HepG2 (cell line): ENCODE results near the gene ACSF3. TPM values are rescaled to one million over a fixed set of nuclear protein-coding genes. Genes with fewer than 3 reads are reported as not detected.

Experiments
- ATM ChIP-seq: fragments of 450-650 bp; IDR thresholded peaks from 2 replicates; pipeline ENCODE4 v1.7.1; 2017; ENCODE audit warnings: mild to moderate bottlenecking, borderline replicate concordance
- FLYWCH1 ChIP-seq: sonication (generic); formaldehyde crosslinking; IDR thresholded peaks from 2 replicates; pipeline ENCODE4 v1.8.1; 2023; ENCODE audit warnings: mild to moderate bottlenecking, missing genetic modification reagents
- HNRNPLL ChIP-seq: fragments of 200-400 bp; formaldehyde crosslinking; IDR thresholded peaks from 2 replicates; pipeline ENCODE4 v1.6.1; 2017; ENCODE audit warnings: mild to moderate bottlenecking, low read depth, low read length; ENCODE audit not compliant: poor library complexity, severe bottlenecking
- KLF12 ChIP-seq: sonication (generic); formaldehyde crosslinking; IDR thresholded peaks from 2 replicates; pipeline ENCODE4 v1.4.0; 2020; ENCODE audit warnings: missing genetic modification reagents, borderline replicate concordance
- MED13 ChIP-seq: sonication (generic); formaldehyde crosslinking; IDR thresholded peaks from 2 replicates; pipeline ENCODE4 v1.5.0; 2020; ENCODE audit warnings: missing genetic modification reagents
- MEIS2 ChIP-seq: sonication (generic); formaldehyde crosslinking; IDR thresholded peaks from 2 replicates; pipeline ENCODE4 v1.9.0; 2021; ENCODE audit warnings: mild to moderate bottlenecking, missing genetic modification reagents
- NCOA2 ChIP-seq: sonication (generic); formaldehyde crosslinking; IDR thresholded peaks from 2 replicates; pipeline ENCODE4 v1.8.0; 2022; ENCODE audit warnings: inconsistent platforms
- NR2F2 ChIP-seq: IDR thresholded peaks from 2 replicates; pipeline ENCODE4 v1.6.1; 2012; ENCODE audit warnings: low read depth, inconsistent platforms, borderline replicate concordance
- SP2 ChIP-seq: sonication (generic); formaldehyde crosslinking; IDR thresholded peaks from 2 replicates; pipeline ENCODE4 v1.5.1; 2020; ENCODE audit warnings: mild to moderate bottlenecking, missing genetic modification reagents
- TOPORS ChIP-seq: sonication (generic); formaldehyde crosslinking; IDR thresholded peaks from 2 replicates; pipeline ENCODE4 v1.8.0; 2023; ENCODE audit warnings: mild to moderate bottlenecking, missing genetic modification reagents
- TRIM24 ChIP-seq: sonication (generic); formaldehyde crosslinking; IDR thresholded peaks from 2 replicates; pipeline ENCODE4 v1.8.0; 2022; ENCODE audit warnings: mild to moderate bottlenecking, missing genetic modification reagents
- ZBTB34 ChIP-seq: sonication (generic); formaldehyde crosslinking; IDR thresholded peaks from 2 replicates; pipeline ENCODE4 v1.8.0; 2022; ENCODE audit warnings: mild to moderate bottlenecking, missing genetic modification reagents
- ZFP36 ChIP-seq: fragments of 150-350 bp; IDR thresholded peaks from 2 replicates; pipeline ENCODE4 v1.6.1; 2018; ENCODE audit warnings: borderline replicate concordance, low read length, low read depth; ENCODE audit not compliant: partially characterized antibody
- ZFY ChIP-seq: sonication (generic); formaldehyde crosslinking; IDR thresholded peaks from 2 replicates; pipeline ENCODE4 v1.4.0; 2020; ENCODE audit warnings: missing genetic modification reagents
- ZNF143 ChIP-seq: sonication (generic); formaldehyde crosslinking; IDR thresholded peaks from 2 replicates; pipeline ENCODE4 v1.4.0; 2020; ENCODE audit warnings: missing genetic modification reagents
- ZNF460 ChIP-seq: sonication (generic); formaldehyde crosslinking; IDR thresholded peaks from 2 replicates; pipeline ENCODE4 v1.5.1; 2020; ENCODE audit warnings: missing genetic modification reagents, mild to moderate bottlenecking, borderline replicate concordance
- ZNF724P ChIP-seq: sonication (generic); formaldehyde crosslinking; IDR thresholded peaks from 2 replicates; pipeline ENCODE4 v1.8.0; 2022; ENCODE audit warnings: missing genetic modification reagents, borderline replicate concordance
- ZNF740 ChIP-seq: sonication (generic); formaldehyde crosslinking; IDR thresholded peaks from 2 replicates; pipeline ENCODE4 v1.4.0; 2020; ENCODE audit warnings: missing genetic modification reagents
- ZNF749 ChIP-seq: sonication (generic); formaldehyde crosslinking; IDR thresholded peaks from 2 replicates; pipeline ENCODE4 v1.8.0; 2022; ENCODE audit warnings: mild to moderate bottlenecking, missing genetic modification reagents, moderate library complexity, borderline replicate concordance
- ZSCAN25 ChIP-seq: sonication (generic); formaldehyde crosslinking; IDR thresholded peaks from 2 replicates; pipeline ENCODE4 v1.8.0; 2022; ENCODE audit warnings: mild to moderate bottlenecking, missing genetic modification reagents
- polyA plus RNA-seq, 8 experiments: library from polyadenylated mRNA; depleted of rRNA in 3 of 8; stranded (reverse) in 7 of 8; unstranded in 1 of 8; fragments of >200 nt; fragmentation: Illumina TruSeq in 4 of 8; extraction: Trizol in 4 of 8; gene quantifications; 2 replicates each; pipeline versions ENCODE4 v1.2.1 to v1.2.3, GENCODE V29; 2011 to 2016; ENCODE audit warnings: low read depth in 4 of 8, missing spikeins in 1 of 8, mixed read lengths in 1 of 8; ENCODE audit not compliant: insufficient read depth in 1 of 8
- total RNA-seq, 5 experiments: library from RNA; depleted of rRNA; stranded (reverse); fragments of >200 nt; fragmentation: Illumina TruSeq; extraction: Trizol; gene quantifications; 2 replicates each; pipeline ENCODE4 v1.2.3, GENCODE V29; 2016; ENCODE audit warnings: low read depth in 1 of 5
- TF ChIP-seq, protein P1 (sequence below): IDR thresholded peaks from 2 replicates; pipeline ENCODE4 v1.6.1; 2016; ENCODE audit warnings: mild to moderate bottlenecking
- TF ChIP-seq, protein P2 (sequence below): sonication (generic); formaldehyde crosslinking; IDR thresholded peaks from 2 replicates; pipeline ENCODE4 v1.4.0; 2020; ENCODE audit warnings: missing genetic modification reagents
- TF ChIP-seq, protein P3 (sequence below): sonication (generic); formaldehyde crosslinking; IDR thresholded peaks from 2 replicates; pipeline ENCODE4 v1.8.1; 2023; ENCODE audit warnings: missing genetic modification reagents, inconsistent platforms, borderline replicate concordance
- TF ChIP-seq, protein P4 (sequence below): sonication (generic); formaldehyde crosslinking; IDR thresholded peaks from 2 replicates; pipeline ENCODE4 v1.8.0; 2022; ENCODE audit warnings: mild to moderate bottlenecking, missing genetic modification reagents; ENCODE audit not compliant: insufficient replicate concordance

ACSF3 gene
- total and polyA plus RNA-seq, 2 of the 13 experiments (the other 11 are each of a cell fraction or from before 2014, with no cell fraction given), result 14.9 to 30.6 TPM

GRCh38 chr16:89090182-89090630 lies 3.4 kb upstream of the ACSF3 start (continued):
- TF ChIP-seq MEIS2 (peak; percentile 55; the same call in 1 of the 2 replicates), ATM (no peak), TRIM24 (CRISPR knock-in tag) (no peak), HNRNPLL (no peak), ZSCAN25 (peak; percentile 57; the same call in 1 of the 2 replicates), ZNF740 (CRISPR knock-in tag) (no peak), ZBTB34 (CRISPR knock-in tag) (peak; percentile 61; the same call in 1 of the 2 replicates), ZFP36 (no peak), TOPORS (CRISPR knock-in tag) (peak; percentile 61; the same call in 1 of the 2 replicates), ZNF724P (CRISPR knock-in tag) (0 out of 2 replicates have a peak, but pooled peaks have one; percentile 68), KLF12 (CRISPR knock-in tag) (no peak), ZNF460 (CRISPR knock-in tag) (no peak), ZFY (CRISPR knock-in tag) (peak; percentile 5; the same call in 1 of the 2 replicates), NR2F2 (no peak), NCOA2 (CRISPR knock-in tag) (no peak), ZNF143 (CRISPR knock-in tag) (no peak), ZNF749 (CRISPR knock-in tag) (no peak), FLYWCH1 (CRISPR knock-in tag) (no peak), MED13 (CRISPR knock-in tag) (no peak), SP2 (CRISPR knock-in tag) (no peak)
- TF ChIP-seq, protein P1, sequence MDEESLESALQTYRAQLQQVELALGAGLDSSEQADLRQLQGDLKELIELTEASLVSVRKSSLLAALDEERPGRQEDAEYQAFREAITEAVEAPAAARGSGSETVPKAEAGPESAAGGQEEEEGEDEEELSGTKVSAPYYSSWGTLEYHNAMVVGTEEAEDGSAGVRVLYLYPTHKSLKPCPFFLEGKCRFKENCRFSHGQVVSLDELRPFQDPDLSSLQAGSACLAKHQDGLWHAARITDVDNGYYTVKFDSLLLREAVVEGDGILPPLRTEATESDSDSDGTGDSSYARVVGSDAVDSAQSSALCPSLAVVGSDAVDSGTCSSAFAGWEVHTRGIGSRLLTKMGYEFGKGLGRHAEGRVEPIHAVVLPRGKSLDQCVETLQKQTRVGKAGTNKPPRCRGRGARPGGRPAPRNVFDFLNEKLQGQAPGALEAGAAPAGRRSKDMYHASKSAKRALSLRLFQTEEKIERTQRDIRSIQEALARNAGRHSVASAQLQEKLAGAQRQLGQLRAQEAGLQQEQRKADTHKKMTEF, result no peak
- TF ChIP-seq, protein P2, sequence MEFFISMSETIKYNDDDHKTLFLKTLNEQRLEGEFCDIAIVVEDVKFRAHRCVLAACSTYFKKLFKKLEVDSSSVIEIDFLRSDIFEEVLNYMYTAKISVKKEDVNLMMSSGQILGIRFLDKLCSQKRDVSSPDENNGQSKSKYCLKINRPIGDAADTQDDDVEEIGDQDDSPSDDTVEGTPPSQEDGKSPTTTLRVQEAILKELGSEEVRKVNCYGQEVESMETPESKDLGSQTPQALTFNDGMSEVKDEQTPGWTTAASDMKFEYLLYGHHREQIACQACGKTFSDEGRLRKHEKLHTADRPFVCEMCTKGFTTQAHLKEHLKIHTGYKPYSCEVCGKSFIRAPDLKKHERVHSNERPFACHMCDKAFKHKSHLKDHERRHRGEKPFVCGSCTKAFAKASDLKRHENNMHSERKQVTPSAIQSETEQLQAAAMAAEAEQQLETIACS (CRISPR knock-in tag), result no peak
- TF ChIP-seq, protein P3, sequence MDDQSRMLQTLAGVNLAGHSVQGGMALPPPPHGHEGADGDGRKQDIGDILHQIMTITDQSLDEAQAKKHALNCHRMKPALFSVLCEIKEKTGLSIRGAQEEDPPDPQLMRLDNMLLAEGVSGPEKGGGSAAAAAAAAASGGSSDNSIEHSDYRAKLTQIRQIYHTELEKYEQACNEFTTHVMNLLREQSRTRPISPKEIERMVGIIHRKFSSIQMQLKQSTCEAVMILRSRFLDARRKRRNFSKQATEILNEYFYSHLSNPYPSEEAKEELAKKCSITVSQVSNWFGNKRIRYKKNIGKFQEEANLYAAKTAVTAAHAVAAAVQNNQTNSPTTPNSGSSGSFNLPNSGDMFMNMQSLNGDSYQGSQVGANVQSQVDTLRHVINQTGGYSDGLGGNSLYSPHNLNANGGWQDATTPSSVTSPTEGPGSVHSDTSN (CRISPR knock-in tag), result no peak
- TF ChIP-seq, protein P4, sequence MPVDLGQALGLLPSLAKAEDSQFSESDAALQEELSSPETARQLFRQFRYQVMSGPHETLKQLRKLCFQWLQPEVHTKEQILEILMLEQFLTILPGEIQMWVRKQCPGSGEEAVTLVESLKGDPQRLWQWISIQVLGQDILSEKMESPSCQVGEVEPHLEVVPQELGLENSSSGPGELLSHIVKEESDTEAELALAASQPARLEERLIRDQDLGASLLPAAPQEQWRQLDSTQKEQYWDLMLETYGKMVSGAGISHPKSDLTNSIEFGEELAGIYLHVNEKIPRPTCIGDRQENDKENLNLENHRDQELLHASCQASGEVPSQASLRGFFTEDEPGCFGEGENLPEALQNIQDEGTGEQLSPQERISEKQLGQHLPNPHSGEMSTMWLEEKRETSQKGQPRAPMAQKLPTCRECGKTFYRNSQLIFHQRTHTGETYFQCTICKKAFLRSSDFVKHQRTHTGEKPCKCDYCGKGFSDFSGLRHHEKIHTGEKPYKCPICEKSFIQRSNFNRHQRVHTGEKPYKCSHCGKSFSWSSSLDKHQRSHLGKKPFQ, result peak; percentile 62
